Parathyroid adenoma (tissue), 2 donors: ENCODE results near the gene XYLT1.

Experiments used
- H2AFZ ChIP-seq: fragments of 300-600 bp; sonication (generic); one replicate; pipeline ENCODE4 v1.7.0; 2017; ENCODE audit warnings: antibody characterized with exemption, mild to moderate bottlenecking
- H3K27ac ChIP-seq: fragments of 300-600 bp; sonication (generic); one replicate; pipeline ENCODE4 v1.7.0; 2017
- H3K27me3 ChIP-seq: fragments of 300-600 bp; sonication (generic); one replicate; pipeline ENCODE4 v1.7.0; 2017; ENCODE audit warnings: low read length; ENCODE audit not compliant: control insufficient read depth, insufficient read depth
- H3K36me3 ChIP-seq: fragments of 300-600 bp; sonication (generic); one replicate; pipeline ENCODE4 v1.7.0; 2017; ENCODE audit warnings: low read length; ENCODE audit not compliant: control insufficient read depth, insufficient read depth
- H3K4me1 ChIP-seq: fragments of 300-600 bp; sonication (generic); one replicate; pipeline ENCODE4 v1.7.0; 2017; ENCODE audit warnings: control low read depth
- H3K4me2 ChIP-seq: fragments of 300-600 bp; sonication (generic); one replicate; pipeline ENCODE4 v1.7.0; 2017; ENCODE audit warnings: low read length
- H3K4me3 ChIP-seq: fragments of 300-600 bp; sonication (generic); one replicate; pipeline ENCODE4 v1.7.0; 2017; ENCODE audit warnings: low read depth, low read length
- H3K79me2 ChIP-seq: fragments of 300-600 bp; sonication (generic); one replicate; pipeline ENCODE4 v1.7.0; 2017; ENCODE audit warnings: control low read depth
- H3K9ac ChIP-seq: fragments of 300-600 bp; sonication (generic); one replicate; pipeline ENCODE4 v1.7.0; 2017; ENCODE audit warnings: mild to moderate bottlenecking
- H3K9me3 ChIP-seq: fragments of 300-600 bp; sonication (generic); one replicate; pipeline ENCODE4 v1.7.0; 2017; ENCODE audit warnings: low read length; ENCODE audit not compliant: control insufficient read depth
- CTCF ChIP-seq: fragments of 300-600 bp; sonication (generic); IDR thresholded peaks from one replicate; pipeline ENCODE4 v1.7.0; 2017; ENCODE audit warnings: antibody characterized with exemption, mild to moderate bottlenecking
- donor health status: primary hyperparathyroidism.

The XYLT1 gene

GRCh38 chr16:17171250-17172143, 299.3 kb downstream of the XYLT1 start:
- Histone ChIP-seq H3K36me3 (no peaks in the 10 kb centered on the region), H3K9me3 (no peaks in the 10 kb centered on the region), H3K4me3 (no peak overlapping the region), H3K4me2 (no peak overlapping the region), H3K9ac (no peak overlapping the region), H3K27ac (no peak overlapping the region), H2AFZ (no peak overlapping the region), H3K27me3 (no peaks in the 10 kb centered on the region), H3K79me2 (no peaks in the 10 kb centered on the region), H3K4me1 (no peaks in the 10 kb centered on the region)
- no peak for TF ChIP-seq CTCF

GRCh38 chr16:17170435-17170834, 300.3 kb downstream of the XYLT1 start:
- no peak overlapping the region for H3K4me3 ChIP-seq
- H3K9ac ChIP-seq, result no peak overlapping the region
- H3K36me3 ChIP-seq, result no peaks in the 10 kb centered on the region
- H3K27ac ChIP-seq, result no peak overlapping the region
- no peak for TF ChIP-seq CTCF
- H2AFZ ChIP-seq, result no peak overlapping the region
- no peaks in the 10 kb centered on the region for H3K27me3 ChIP-seq
- no peaks in the 10 kb centered on the region for H3K9me3 ChIP-seq
- H3K79me2 ChIP-seq, result no peaks in the 10 kb centered on the region
- no peaks in the 10 kb centered on the region for H3K4me1 ChIP-seq
- H3K4me2 ChIP-seq, result no peak overlapping the region

GRCh38 chr16:17168181-17168580, 302.6 kb downstream of the XYLT1 start:
- no peaks in the 10 kb centered on the region for H3K79me2 ChIP-seq
- H3K36me3 ChIP-seq, result no peaks in the 10 kb centered on the region
- H3K27ac ChIP-seq, result no peak overlapping the region
- H3K4me3 ChIP-seq, result no peak overlapping the region
- no peaks in the 10 kb centered on the region for H3K4me1 ChIP-seq
- no peak overlapping the region for H3K4me2 ChIP-seq
- no peak overlapping the region for H3K9ac ChIP-seq
- H3K27me3 ChIP-seq, result no peaks in the 10 kb centered on the region
- H3K9me3 ChIP-seq, result no peaks in the 10 kb centered on the region
- TF ChIP-seq CTCF, result no peak
- H2AFZ ChIP-seq, result no peak overlapping the region

GRCh38 chr16:17166095-17166494, 304.7 kb downstream of the XYLT1 start:
- Histone ChIP-seq H3K9ac (no peak overlapping the region), H3K4me3 (no peak overlapping the region), H3K4me1 (no peaks in the 10 kb centered on the region), H3K9me3 (no peaks in the 10 kb centered on the region), H3K4me2 (no peak overlapping the region), H3K27ac (no peak overlapping the region), H3K36me3 (no peaks in the 10 kb centered on the region), H3K27me3 (no peaks in the 10 kb centered on the region), H3K79me2 (no peaks in the 10 kb centered on the region), H2AFZ (no peak overlapping the region)
- no peak for TF ChIP-seq CTCF

- Histone ChIP-seq H3K9me3 (no peaks in the 10 kb centered on the region), H3K9ac (no peak overlapping the region), H3K4me3 (no peak overlapping the region), H3K36me3 (no peaks in the 10 kb centered on the region), H3K79me2 (no peaks in the 10 kb centered on the region), H3K4me1 (no peaks in the 10 kb centered on the region), H3K27me3 (no peaks in the 10 kb centered on the region), H3K27ac (no peak overlapping the region), H3K4me2 (no peak overlapping the region), H2AFZ (no peak overlapping the region)
- TF ChIP-seq CTCF, result no peak
Measured at GRCh38 chr16:17162560-17162959, 308.2 kb downstream of the XYLT1 start.
